WTC11 (cell line): ENCODE data around the gene ROPN1.

ENCODE experiments used
- ETV6 ChIP-seq: sonication (generic); formaldehyde crosslinking; IDR thresholded peaks from 2 replicates; pipeline ENCODE4 v1.8.1; 2022; ENCODE audit warnings: mild to moderate bottlenecking, missing genetic modification reagents
- ZNF232 ChIP-seq: sonication (generic); formaldehyde crosslinking; IDR thresholded peaks from 2 replicates; pipeline ENCODE4 v1.8.0; 2022; ENCODE audit warnings: mild to moderate bottlenecking, missing genetic modification reagents
- ZNF423 ChIP-seq: fragments of 250-450 bp; sonication (Bioruptor Pico); IDR thresholded peaks from 2 replicates; pipeline ENCODE4 v2.1.2; 2022; ENCODE audit warnings: mild to moderate bottlenecking, moderate library complexity
- TF ChIP-seq, protein P1 (sequence below): fragments of 200-600 bp; IDR thresholded peaks from 2 replicates; pipeline ENCODE4 v1.8.0; 2022; ENCODE audit warnings: antibody characterized with exemption

DNA sequence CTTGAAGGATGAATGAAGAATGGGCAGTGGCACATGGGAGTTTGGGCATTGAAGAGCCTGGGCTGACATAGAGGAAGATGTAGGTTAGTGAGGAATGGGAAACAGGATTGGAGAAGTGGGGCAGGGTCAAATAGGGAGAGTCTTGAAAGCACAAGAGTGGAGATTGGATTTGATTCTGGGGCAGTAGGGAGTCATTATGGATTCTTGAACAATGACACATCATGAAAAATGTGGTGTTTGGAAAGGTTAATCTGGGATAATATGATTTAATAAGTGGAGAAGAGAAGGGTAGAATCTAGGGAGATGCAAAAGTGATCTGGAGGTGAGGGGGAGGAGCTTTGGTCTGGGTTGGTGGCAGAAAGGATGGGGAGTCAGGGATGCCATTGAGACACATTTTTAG, 45.4 kb upstream of the ROPN1 start:
- no peak for TF ChIP-seq ZNF232 (CRISPR knock-in tag)
- TF ChIP-seq, protein P1, sequence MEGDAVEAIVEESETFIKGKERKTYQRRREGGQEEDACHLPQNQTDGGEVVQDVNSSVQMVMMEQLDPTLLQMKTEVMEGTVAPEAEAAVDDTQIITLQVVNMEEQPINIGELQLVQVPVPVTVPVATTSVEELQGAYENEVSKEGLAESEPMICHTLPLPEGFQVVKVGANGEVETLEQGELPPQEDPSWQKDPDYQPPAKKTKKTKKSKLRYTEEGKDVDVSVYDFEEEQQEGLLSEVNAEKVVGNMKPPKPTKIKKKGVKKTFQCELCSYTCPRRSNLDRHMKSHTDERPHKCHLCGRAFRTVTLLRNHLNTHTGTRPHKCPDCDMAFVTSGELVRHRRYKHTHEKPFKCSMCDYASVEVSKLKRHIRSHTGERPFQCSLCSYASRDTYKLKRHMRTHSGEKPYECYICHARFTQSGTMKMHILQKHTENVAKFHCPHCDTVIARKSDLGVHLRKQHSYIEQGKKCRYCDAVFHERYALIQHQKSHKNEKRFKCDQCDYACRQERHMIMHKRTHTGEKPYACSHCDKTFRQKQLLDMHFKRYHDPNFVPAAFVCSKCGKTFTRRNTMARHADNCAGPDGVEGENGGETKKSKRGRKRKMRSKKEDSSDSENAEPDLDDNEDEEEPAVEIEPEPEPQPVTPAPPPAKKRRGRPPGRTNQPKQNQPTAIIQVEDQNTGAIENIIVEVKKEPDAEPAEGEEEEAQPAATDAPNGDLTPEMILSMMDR: no peak
- TF ChIP-seq ZNF423 (CRISPR knock-in tag): no peak
- no peak for TF ChIP-seq ETV6
